ENCODE results near the gene FBXL15. TPM values are rescaled to one million over a fixed set of nuclear protein-coding genes. Genes with fewer than 3 reads are reported as not detected.
A peak's percentile ranks its signal among the peaks of the same experiment; 100 is the strongest.

FBXL15 gene
- total RNA-seq, 1 donor from 2014 or later = 23.4 TPM

- Mint-ChIP-seq H3K4me3 (ENCODE audit: unreplicated experiment) (no peak overlapping the region), H3K36me3 (ENCODE audit: unreplicated experiment) (no peaks in the 10 kb centered on the region), H3K4me1 (ENCODE audit: low read depth, unreplicated experiment) (peaks cover 6% of the 10 kb centered on the region), H3K27me3 (ENCODE audit: unreplicated experiment) (peaks cover 6% of the 10 kb centered on the region), H3K27ac (ENCODE audit: unreplicated experiment) (no peak overlapping the region), H3K9me3 (ENCODE audit: unreplicated experiment) (peaks cover 4% of the 10 kb centered on the region)
- no peak for TF ChIP-seq CTCF (IDR thresholded peaks at IDR 0.05; ENCODE audit: partially characterized antibody, unreplicated experiment)
- no peak for DNase-seq
Measured at GRCh38 chr10:102403115-102403514, 17.5 kb upstream of the FBXL15 start.

DNA sequence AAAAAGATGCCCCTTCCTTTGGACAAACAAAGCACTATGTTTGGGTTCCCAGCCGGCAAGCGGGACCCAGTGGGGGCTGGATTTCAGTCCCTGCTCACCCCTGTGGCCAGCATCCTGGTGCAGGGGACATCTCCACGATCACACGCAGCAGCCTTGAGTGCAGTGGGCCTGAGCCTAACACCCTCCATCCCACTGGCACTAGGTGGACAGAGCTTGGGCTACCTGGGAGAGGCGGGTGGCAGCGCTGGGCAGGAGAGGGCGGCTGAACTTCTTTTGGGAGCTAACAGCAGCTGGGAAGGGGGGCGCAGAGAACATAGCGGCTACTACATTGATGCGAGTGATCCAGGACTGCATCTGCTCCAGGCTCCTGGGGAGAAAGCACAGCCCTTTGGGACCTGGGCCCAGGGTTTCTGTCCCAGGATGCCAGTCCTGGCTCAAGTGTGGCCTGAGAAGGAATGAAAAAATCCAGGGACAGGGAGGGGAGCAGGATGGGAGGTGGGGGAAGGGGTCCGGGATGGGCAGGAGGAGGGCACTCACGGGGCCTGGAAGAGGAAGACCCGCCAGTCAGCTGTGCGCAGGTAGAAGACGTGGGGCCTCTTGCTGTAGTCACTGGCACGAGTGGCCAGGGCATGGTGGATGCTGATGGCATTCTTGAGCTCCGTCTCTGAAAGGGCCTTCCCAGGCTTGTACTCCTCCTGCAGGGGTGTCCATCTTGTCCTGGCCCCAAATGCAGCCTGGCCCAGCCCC, 16.1 kb upstream of the FBXL15 start:
- H3K4me3 Mint-ChIP-seq (ENCODE audit: unreplicated experiment) = no peak overlapping the region
- peaks cover 12% of the 10 kb centered on the region for H3K4me1 Mint-ChIP-seq (ENCODE audit: low read depth, unreplicated experiment)
- H3K27ac Mint-ChIP-seq (ENCODE audit: unreplicated experiment) = no peak overlapping the region

GRCh38 chr10:102405108-102405571, 15.5 kb upstream of the FBXL15 start:
- TF ChIP-seq CTCF (IDR thresholded peaks at IDR 0.05; ENCODE audit: partially characterized antibody, unreplicated experiment) = no peak
- Mint-ChIP-seq H3K9me3 (ENCODE audit: unreplicated experiment) (peaks cover 6% of the 10 kb centered on the region), H3K36me3 (ENCODE audit: unreplicated experiment) (no peaks in the 10 kb centered on the region), H3K27ac (ENCODE audit: unreplicated experiment) (no peak overlapping the region), H3K27me3 (ENCODE audit: unreplicated experiment) (peaks cover 10% of the 10 kb centered on the region), H3K4me3 (ENCODE audit: unreplicated experiment) (no peak overlapping the region), H3K4me1 (ENCODE audit: low read depth, unreplicated experiment) (peaks cover 18% of the 10 kb centered on the region)
- DNase-seq = no peak

More for the DNA sequence above, 16.1 kb upstream of the FBXL15 start:
- TF ChIP-seq CTCF (IDR thresholded peaks at IDR 0.05; ENCODE audit: partially characterized antibody, unreplicated experiment) = no peak
- H3K27me3 Mint-ChIP-seq (ENCODE audit: unreplicated experiment) = peaks cover 5% of the 10 kb centered on the region
- H3K36me3 Mint-ChIP-seq (ENCODE audit: unreplicated experiment) = no peaks in the 10 kb centered on the region
- peaks cover 1% of the 10 kb centered on the region for H3K9me3 Mint-ChIP-seq (ENCODE audit: unreplicated experiment)
- DNase-seq = no peak

DNA sequence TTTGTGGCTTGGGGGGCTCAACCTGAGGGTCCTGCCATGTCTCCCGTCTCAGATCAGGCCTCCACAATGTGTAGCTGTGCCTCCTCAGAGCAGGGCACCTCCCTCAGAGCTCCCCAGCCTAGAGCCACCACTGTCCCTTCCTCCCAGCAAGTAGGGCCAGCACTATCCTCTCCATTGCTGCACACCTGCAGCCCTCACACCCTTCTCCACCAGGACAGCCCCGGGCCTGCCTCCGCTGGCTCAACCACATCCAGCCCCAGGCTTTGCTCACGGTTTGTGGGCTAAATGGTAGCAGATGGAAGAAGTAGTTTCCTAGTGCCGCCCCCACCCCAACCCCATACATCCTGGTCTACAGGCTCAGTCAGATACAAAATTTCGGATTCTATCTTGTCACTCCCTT, 15.0 kb upstream of the FBXL15 start:
- no peak for DNase-seq
- H3K4me3 Mint-ChIP-seq (ENCODE audit: unreplicated experiment) = no peak overlapping the region
- peaks cover 18% of the 10 kb centered on the region for H3K4me1 Mint-ChIP-seq (ENCODE audit: low read depth, unreplicated experiment)
- no peak for TF ChIP-seq CTCF (IDR thresholded peaks at IDR 0.05; ENCODE audit: partially characterized antibody, unreplicated experiment)
- H3K36me3 Mint-ChIP-seq (ENCODE audit: unreplicated experiment) = no peaks in the 10 kb centered on the region
- H3K27ac Mint-ChIP-seq (ENCODE audit: unreplicated experiment) = no peak overlapping the region
- H3K27me3 Mint-ChIP-seq (ENCODE audit: unreplicated experiment) = peaks cover 10% of the 10 kb centered on the region
- H3K9me3 Mint-ChIP-seq (ENCODE audit: unreplicated experiment) = peaks cover 6% of the 10 kb centered on the region

DNA sequence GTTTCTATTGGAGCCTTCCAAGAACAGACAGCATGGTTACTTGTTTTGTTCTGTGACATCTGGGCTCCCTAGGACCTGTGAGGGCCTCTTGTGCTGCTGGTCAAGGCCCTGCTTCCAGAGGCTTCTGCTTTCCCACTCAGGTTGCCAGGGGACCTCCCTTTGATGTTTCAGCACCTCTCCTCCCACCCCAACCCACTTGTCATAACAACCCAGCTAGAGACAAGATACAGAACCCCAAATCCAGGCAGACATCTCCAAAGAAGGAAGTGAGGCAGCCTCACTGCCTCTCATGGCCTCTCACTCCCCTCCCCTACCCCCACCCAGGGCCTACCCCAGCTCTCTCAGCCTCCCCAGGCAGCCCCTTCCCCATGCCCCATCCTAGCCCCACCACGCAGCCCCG, 13.8 kb upstream of the FBXL15 start:
- no peak for TF ChIP-seq CTCF (IDR thresholded peaks at IDR 0.05; ENCODE audit: partially characterized antibody, unreplicated experiment)
- H3K4me3 Mint-ChIP-seq (ENCODE audit: unreplicated experiment) = peak overlapping the region; percentile 73
- peaks cover 11% of the 10 kb centered on the region for H3K9me3 Mint-ChIP-seq (ENCODE audit: unreplicated experiment)
- H3K4me1 Mint-ChIP-seq (ENCODE audit: low read depth, unreplicated experiment) = peaks cover 29% of the 10 kb centered on the region
- peak overlapping the region; percentile 28 for H3K27ac Mint-ChIP-seq (ENCODE audit: unreplicated experiment)
- DNase-seq = no peak
- H3K36me3 Mint-ChIP-seq (ENCODE audit: unreplicated experiment) = no peaks in the 10 kb centered on the region
- H3K27me3 Mint-ChIP-seq (ENCODE audit: unreplicated experiment) = peaks cover 19% of the 10 kb centered on the region
